Stimulated activated naive B cell treated with anti-CD40 and anti-IgM and Interleukin-4, amounts not matched to agents 10 μg/mL and 1 μg/mL and 100 μg/mL, for 72 hours (primary cell): Measurements from ENCODE around the gene TENM4.
"Not testable (repeated sequence)": the region's sequence is repeated elsewhere in the genome, so short reads cannot be mapped to it uniquely, and the experiment has no call there.

Experiments
- ATAC-seq, 2 donors: fragments of 150-1000 bp; cut with Tn5 transposase; replicated peaks; 2 replicates each; pipeline ENCODE4 v1.10.0; 2021; ENCODE audit warnings: moderate library complexity in 1 of 2
- DNase-seq: peaks from one replicate; pipeline ENCODE4 v3.0.0; 2021
- H3K27ac Mint-ChIP-seq: one replicate; pipeline ENCODE4 v1.8.0; 2022; ENCODE audit warnings: mild to moderate bottlenecking, mixed read lengths
- H3K27me3 Mint-ChIP-seq, 2 donors: one replicate each; pipeline ENCODE4 v1.8.0; 2022; ENCODE audit warnings: mixed read lengths in 2 of 2
- H3K36me3 Mint-ChIP-seq, 2 donors: one replicate each; pipeline ENCODE4 v1.8.0; 2022; ENCODE audit warnings: mixed read lengths in 2 of 2, mild to moderate bottlenecking in 1 of 2
- H3K4me1 Mint-ChIP-seq, 2 donors: one replicate each; pipeline ENCODE4 v1.8.0; 2022; ENCODE audit warnings: mixed read lengths in 2 of 2, mild to moderate bottlenecking in 1 of 2
- H3K4me3 Mint-ChIP-seq, 2 donors: one replicate each; pipeline ENCODE4 v1.8.0; 2022; ENCODE audit warnings: mild to moderate bottlenecking in 2 of 2, mixed read lengths in 2 of 2, moderate library complexity in 1 of 2
- H3K9me3 Mint-ChIP-seq, 2 donors: one replicate each; pipeline ENCODE4 v1.8.0; 2022; ENCODE audit warnings: mixed read lengths in 2 of 2, mild to moderate bottlenecking in 1 of 2

Gene TENM4

GRCh38 chr11:78630561-78631303 lies 810.1 kb downstream of the TENM4 start:
- H3K9me3 Mint-ChIP-seq: peaks cover 22 to 26% of the 10 kb centered on the region in 2 donors
- peaks cover 22 to 38% of the 10 kb centered on the region in 2 donors for H3K27me3 Mint-ChIP-seq
- no peak overlapping the region for H3K27ac Mint-ChIP-seq

GRCh38 chr11:78630155-78630554 lies 810.7 kb downstream of the TENM4 start:
- Mint-ChIP-seq H3K36me3 (peaks cover 0 to 11% of the 10 kb centered on the region in 2 donors), H3K27ac (no peak overlapping the region), H3K4me1 (no peaks in the 10 kb centered on the region), H3K4me3 (no peak overlapping the region), H3K27me3 (peaks cover 20 to 38% of the 10 kb centered on the region in 2 donors), H3K9me3 (peaks cover 21 to 26% of the 10 kb centered on the region in 2 donors)
- ATAC-seq (no peak), DNase-seq (no peak)

More at GRCh38 chr11:78630561-78631303, 810.1 kb downstream of the TENM4 start:
- ATAC-seq: no peak
- peaks cover 0 to 11% of the 10 kb centered on the region in 2 donors for H3K36me3 Mint-ChIP-seq
- DNase-seq: no peak
- H3K4me1 Mint-ChIP-seq: no peaks in the 10 kb centered on the region
- no peak overlapping the region for H3K4me3 Mint-ChIP-seq

GRCh38 chr11:78622666-78623065 lies 818.2 kb downstream of the TENM4 start:
- H3K4me3 Mint-ChIP-seq: no peak overlapping the region
- DNase-seq (no peak), ATAC-seq (no peak)
- H3K9me3 Mint-ChIP-seq: peaks cover 14% of the 10 kb centered on the region in 2 donors
- peaks cover 15 to 33% of the 10 kb centered on the region in 2 donors for H3K27me3 Mint-ChIP-seq
- peaks cover 0 to 6% of the 10 kb centered on the region in 2 donors for H3K4me1 Mint-ChIP-seq
- H3K36me3 Mint-ChIP-seq: peaks cover 8% of the 10 kb centered on the region in 2 donors
- H3K27ac Mint-ChIP-seq: no peak overlapping the region

GRCh38 chr11:78620159-78620558 lies 820.7 kb downstream of the TENM4 start:
- Mint-ChIP-seq H3K36me3 (peaks cover 8% of the 10 kb centered on the region in 2 donors), H3K27ac (no peak overlapping the region), H3K4me1 (peaks cover 0 to 6% of the 10 kb centered on the region in 2 donors), H3K4me3 (no peak overlapping the region), H3K27me3 (peaks cover 11 to 13% of the 10 kb centered on the region in 2 donors), H3K9me3 (peaks cover 11 to 13% of the 10 kb centered on the region in 2 donors)
- ATAC-seq: no peak
- DNase-seq: no peak

GRCh38 chr11:78615724-78616123 lies 825.1 kb downstream of the TENM4 start:
- Mint-ChIP-seq H3K36me3 (peaks cover 8% of the 10 kb centered on the region in 2 donors), H3K4me3 (no peak overlapping the region), H3K9me3 (peaks cover 11 to 13% of the 10 kb centered on the region in 2 donors), H3K4me1 (peaks cover 0 to 6% of the 10 kb centered on the region in 2 donors), H3K27ac (no peak overlapping the region), H3K27me3 (peaks cover 8 to 18% of the 10 kb centered on the region in 2 donors)
- DNase-seq (no peak), ATAC-seq (no peak)

- Mint-ChIP-seq H3K27me3 (peaks cover 3 to 18% of the 10 kb centered on the region in 2 donors), H3K9me3 (peaks cover 0 to 2% of the 10 kb centered on the region in 2 donors), H3K4me3 (no peak overlapping the region), H3K27ac (no peak overlapping the region), H3K4me1 (no peaks in the 10 kb centered on the region), H3K36me3 (no peaks in the 10 kb centered on the region)
- DNase-seq (no peak), ATAC-seq (no peak)
These were observed 827.4 kb downstream of the TENM4 start for GRCh38 chr11:78613378-78613813.

GRCh38 chr11:78612721-78613377 lies 828.0 kb downstream of the TENM4 start:
- Mint-ChIP-seq H3K9me3 (peaks cover 0 to 2% of the 10 kb centered on the region in 2 donors), H3K36me3 (no peaks in the 10 kb centered on the region), H3K4me1 (no peaks in the 10 kb centered on the region), H3K4me3 (no peak overlapping the region), H3K27me3 (peaks cover 3 to 18% of the 10 kb centered on the region in 2 donors), H3K27ac (no peak overlapping the region)
- ATAC-seq: no peak
- DNase-seq: no peak

- not testable (repeated sequence) for H3K36me3 Mint-ChIP-seq, H3K9me3 Mint-ChIP-seq, DNase-seq, ATAC-seq, H3K27ac Mint-ChIP-seq, H3K4me3 Mint-ChIP-seq, H3K4me1 Mint-ChIP-seq
- H3K27me3 Mint-ChIP-seq: peaks cover 3 to 20% of the 10 kb centered on the region in 2 donors
These were observed 831.5 kb downstream of the TENM4 start for GRCh38 chr11:78609321-78609720.

GRCh38 chr11:78607696-78608095 lies 833.1 kb downstream of the TENM4 start:
- H3K36me3 Mint-ChIP-seq: no peaks in the 10 kb centered on the region
- H3K4me3 Mint-ChIP-seq: no peak overlapping the region
- DNase-seq (no peak), ATAC-seq (no peak)
- peaks cover 7 to 17% of the 10 kb centered on the region in 2 donors for H3K27me3 Mint-ChIP-seq
- H3K9me3 Mint-ChIP-seq: peaks cover 0 to 2% of the 10 kb centered on the region in 2 donors
- H3K27ac Mint-ChIP-seq: no peak overlapping the region
- H3K4me1 Mint-ChIP-seq: no peaks in the 10 kb centered on the region

- H3K27me3 Mint-ChIP-seq: peaks cover 13 to 27% of the 10 kb centered on the region in 2 donors
- H3K4me1 Mint-ChIP-seq: no peaks in the 10 kb centered on the region
- H3K27ac Mint-ChIP-seq: no peak overlapping the region
- no peak overlapping the region for H3K4me3 Mint-ChIP-seq
- DNase-seq: no peak
- H3K36me3 Mint-ChIP-seq: no peaks in the 10 kb centered on the region
- peaks cover 0 to 2% of the 10 kb centered on the region in 2 donors for H3K9me3 Mint-ChIP-seq
- no peak for ATAC-seq
These were observed 834.2 kb downstream of the TENM4 start for GRCh38 chr11:78606667-78607066.

GRCh38 chr11:78605296-78605695 lies 835.5 kb downstream of the TENM4 start:
- ATAC-seq: no peak
- H3K27ac Mint-ChIP-seq: no peak overlapping the region
- H3K4me1 Mint-ChIP-seq: no peaks in the 10 kb centered on the region
- peaks cover 23 to 39% of the 10 kb centered on the region in 2 donors for H3K27me3 Mint-ChIP-seq
- peaks cover 0 to 2% of the 10 kb centered on the region in 2 donors for H3K9me3 Mint-ChIP-seq
- H3K36me3 Mint-ChIP-seq: no peaks in the 10 kb centered on the region
- H3K4me3 Mint-ChIP-seq: no peak overlapping the region
- no peak for DNase-seq

GRCh38 chr11:78603792-78604191 lies 837.0 kb downstream of the TENM4 start:
- no peak overlapping the region for H3K27ac Mint-ChIP-seq
- H3K36me3 Mint-ChIP-seq: no peaks in the 10 kb centered on the region
- peaks cover 0 to 2% of the 10 kb centered on the region in 2 donors for H3K9me3 Mint-ChIP-seq
- ATAC-seq (no peak), DNase-seq (no peak)
- no peaks in the 10 kb centered on the region for H3K4me1 Mint-ChIP-seq
- no peak overlapping the region for H3K4me3 Mint-ChIP-seq
- H3K27me3 Mint-ChIP-seq: peaks cover 31 to 49% of the 10 kb centered on the region in 2 donors
